Type B pancreatic cell (in vitro differentiated cells): ENCODE data around the gene SLC25A42. TPM values are rescaled to one million over a fixed set of nuclear protein-coding genes. Genes with fewer than 3 reads are reported as not detected.
"Not testable (repeated sequence)": the region's sequence is repeated elsewhere in the genome, so short reads cannot be mapped to it uniquely, and the experiment has no call there.

Source experiments
- DNase-seq: peaks from one replicate; pipeline ENCODE4 v3.0.0; 2021; ENCODE audit warnings: mixed read lengths; ENCODE audit not compliant: unreplicated experiment; ENCODE audit errors: extremely low spot score
- H3K27ac Mint-ChIP-seq: 2 replicates; pipeline ENCODE4 v1.8.0; 2021; ENCODE audit warnings: mild to moderate bottlenecking, mixed read lengths
- H3K27me3 Mint-ChIP-seq: 2 replicates; pipeline ENCODE4 v1.8.0; 2021; ENCODE audit warnings: mixed read lengths
- H3K36me3 Mint-ChIP-seq: 2 replicates; pipeline ENCODE4 v1.8.0; 2021; ENCODE audit warnings: mixed read lengths
- H3K4me1 Mint-ChIP-seq: one replicate; pipeline ENCODE4 v1.8.0; 2021; ENCODE audit warnings: mixed read lengths; ENCODE audit not compliant: unreplicated experiment
- H3K4me3 Mint-ChIP-seq: 2 replicates; pipeline ENCODE4 v1.8.0; 2021; ENCODE audit warnings: mild to moderate bottlenecking, mixed read lengths
- H3K9me3 Mint-ChIP-seq: 2 replicates; pipeline ENCODE4 v1.8.0; 2021; ENCODE audit warnings: mixed read lengths
- total RNA-seq: library from RNA; stranded (reverse); gene quantifications from 2 replicates; pipeline ENCODE4 v1.2.1, GENCODE V29; 2021; ENCODE audit warnings: low replicate concordance
- TF ChIP-seq, protein P1 (sequence below): fragments of 200-600 bp; sonication (generic); conservative IDR thresholded peaks from 2 replicates; pipeline ENCODE4 v1.5.0; 2021; ENCODE audit warnings: antibody characterized with exemption, mild to moderate bottlenecking

The SLC25A42 gene
- total RNA-seq, 1 donor from 2014 or later, result 13.4 TPM

- TF ChIP-seq, protein P1, sequence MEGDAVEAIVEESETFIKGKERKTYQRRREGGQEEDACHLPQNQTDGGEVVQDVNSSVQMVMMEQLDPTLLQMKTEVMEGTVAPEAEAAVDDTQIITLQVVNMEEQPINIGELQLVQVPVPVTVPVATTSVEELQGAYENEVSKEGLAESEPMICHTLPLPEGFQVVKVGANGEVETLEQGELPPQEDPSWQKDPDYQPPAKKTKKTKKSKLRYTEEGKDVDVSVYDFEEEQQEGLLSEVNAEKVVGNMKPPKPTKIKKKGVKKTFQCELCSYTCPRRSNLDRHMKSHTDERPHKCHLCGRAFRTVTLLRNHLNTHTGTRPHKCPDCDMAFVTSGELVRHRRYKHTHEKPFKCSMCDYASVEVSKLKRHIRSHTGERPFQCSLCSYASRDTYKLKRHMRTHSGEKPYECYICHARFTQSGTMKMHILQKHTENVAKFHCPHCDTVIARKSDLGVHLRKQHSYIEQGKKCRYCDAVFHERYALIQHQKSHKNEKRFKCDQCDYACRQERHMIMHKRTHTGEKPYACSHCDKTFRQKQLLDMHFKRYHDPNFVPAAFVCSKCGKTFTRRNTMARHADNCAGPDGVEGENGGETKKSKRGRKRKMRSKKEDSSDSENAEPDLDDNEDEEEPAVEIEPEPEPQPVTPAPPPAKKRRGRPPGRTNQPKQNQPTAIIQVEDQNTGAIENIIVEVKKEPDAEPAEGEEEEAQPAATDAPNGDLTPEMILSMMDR, result no peak
- Mint-ChIP-seq H3K27me3 (no peaks in the 10 kb centered on the region), H3K4me3 (no peak overlapping the region), H3K9me3 (no peaks in the 10 kb centered on the region), H3K36me3 (no peaks in the 10 kb centered on the region), H3K4me1 (no peaks in the 10 kb centered on the region), H3K27ac (no peak overlapping the region)
- no peak for DNase-seq
Observed at GRCh38 chr19:19098084-19098702, 34.4 kb downstream of the SLC25A42 start.

GRCh38 chr19:19098703-19099632, 35.2 kb downstream of the SLC25A42 start:
- TF ChIP-seq, protein P1, result no peak
- DNase-seq, result no peak
- H3K9me3 Mint-ChIP-seq, result no peaks in the 10 kb centered on the region
- H3K4me1 Mint-ChIP-seq, result no peaks in the 10 kb centered on the region
- no peaks in the 10 kb centered on the region for H3K27me3 Mint-ChIP-seq
- H3K4me3 Mint-ChIP-seq, result no peak overlapping the region
- H3K27ac Mint-ChIP-seq, result no peak overlapping the region
- H3K36me3 Mint-ChIP-seq, result no peaks in the 10 kb centered on the region

DNA sequence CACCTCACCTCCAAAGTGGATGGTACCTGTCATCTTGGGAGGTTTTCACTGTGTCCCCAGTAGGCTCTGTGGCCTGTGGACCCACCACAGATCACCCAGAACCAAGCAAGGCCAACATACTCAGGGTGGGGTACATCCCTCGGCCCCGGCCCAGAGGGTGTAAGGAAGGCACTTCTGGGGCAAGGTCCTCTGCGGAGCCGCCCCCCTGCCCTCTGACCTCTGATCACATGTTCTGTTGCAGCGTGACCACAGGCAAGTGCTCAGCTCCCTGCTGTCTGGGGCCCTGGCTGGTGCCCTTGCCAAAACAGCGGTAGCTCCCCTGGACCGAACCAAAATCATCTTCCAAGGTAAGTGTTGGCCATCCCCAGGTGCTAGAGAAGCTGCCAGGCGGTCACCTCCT, 37.7 kb downstream of the SLC25A42 start:
- Mint-ChIP-seq H3K9me3 (no peaks in the 10 kb centered on the region), H3K27me3 (no peaks in the 10 kb centered on the region), H3K27ac (no peak overlapping the region), H3K36me3 (no peaks in the 10 kb centered on the region), H3K4me1 (peaks cover 8% of the 10 kb centered on the region), H3K4me3 (no peak overlapping the region)
- DNase-seq, result no peak
- TF ChIP-seq, protein P1, result no peak

DNA sequence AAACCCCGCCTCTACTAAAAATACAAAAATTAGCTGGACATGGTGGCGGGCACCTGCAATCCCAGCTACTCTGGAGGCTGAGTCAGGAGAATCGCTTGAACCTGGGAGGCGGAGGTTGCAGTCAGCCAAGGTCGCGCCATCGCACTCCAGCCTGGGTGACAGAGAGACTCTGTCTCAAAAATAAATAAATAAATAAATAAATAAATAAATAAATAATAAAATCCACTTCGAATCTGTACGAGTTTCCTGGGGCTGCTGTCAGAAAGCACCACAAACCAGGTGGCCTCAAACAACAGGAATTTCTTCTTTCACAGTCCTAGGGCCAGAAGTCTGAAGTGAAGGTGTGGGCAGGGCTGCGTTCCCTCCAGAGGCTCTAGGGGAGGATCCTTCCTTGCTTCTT, 38.8 kb downstream of the SLC25A42 start:
- peak overlapping the region; percentile 26 for H3K27ac Mint-ChIP-seq
- not testable (repeated sequence) for H3K9me3 Mint-ChIP-seq, H3K4me1 Mint-ChIP-seq, H3K4me3 Mint-ChIP-seq, H3K27me3 Mint-ChIP-seq, H3K36me3 Mint-ChIP-seq, DNase-seq

- TF ChIP-seq, protein P1, result no peak
- H3K9me3 Mint-ChIP-seq, result no peaks in the 10 kb centered on the region
- H3K4me3 Mint-ChIP-seq, result no peak overlapping the region
- DNase-seq, result no peak
- H3K27me3 Mint-ChIP-seq, result peaks cover 4% of the 10 kb centered on the region
- H3K27ac Mint-ChIP-seq, result peak overlapping the region; percentile 26
- H3K4me1 Mint-ChIP-seq, result peaks cover 8% of the 10 kb centered on the region
- H3K36me3 Mint-ChIP-seq, result no peaks in the 10 kb centered on the region
Observed at GRCh38 chr19:19103167-19103566, 39.4 kb downstream of the SLC25A42 start.
